HEK293 (cell line): ENCODE results near the gene STK10.

ENCODE experiments used
- CTCF ChIA-PET: fragments of 350-600 bp; formaldehyde crosslinking; extraction: SDS; loops from one replicate; lab custom pipeline; 2021; ENCODE audit warnings: antibody characterized with exemption; lab: Yijun Ruan, JAX
- POLR2A ChIA-PET: fragments of 300-600 bp; formaldehyde crosslinking; extraction: SDS; loops from one replicate; lab custom pipeline; 2020; ENCODE audit warnings: antibody characterized with exemption, inconsistent platforms; lab: Yijun Ruan, JAX
- H3K27ac ChIP-seq: fragments of 200-500 bp; sonication (Bioruptor generic); 2 replicates; pipeline ENCODE4 v1.5.1; 2014; ENCODE audit warnings: low read depth, low read length, control low read depth, inconsistent platforms; ENCODE audit errors: extremely low read depth
- H3K36me3 ChIP-seq, 2 experiments: fragments of 200-500 bp in 1 of 2; sonication (Bioruptor generic) in 1 of 2; 1 replicate in 1 of 2; 2 replicates in 1 of 2; pipeline ENCODE4 v1.5.1; 2014 to 2017; ENCODE audit warnings: inconsistent platforms in 2 of 2, low read length in 2 of 2; ENCODE audit not compliant: control insufficient read depth in 2 of 2, insufficient read depth in 1 of 2
- H3K4me1 ChIP-seq: fragments of 200-500 bp; sonication (Bioruptor generic); 2 replicates; pipeline ENCODE4 v1.5.1; 2014; ENCODE audit warnings: mild to moderate bottlenecking, low read length, inconsistent platforms; ENCODE audit not compliant: control insufficient read depth, insufficient read depth
- H3K4me3 ChIP-seq: 2 replicates; pipeline ENCODE4 v1.5.1; 2011; ENCODE audit warnings: low read depth, mild to moderate bottlenecking, control low read depth, low read length, moderate library complexity
- H3K9me3 ChIP-seq: fragments of 200-500 bp; sonication (Bioruptor generic); 2 replicates; pipeline ENCODE4 v1.5.1; 2014; ENCODE audit warnings: low read depth, low read length, inconsistent platforms; ENCODE audit not compliant: control insufficient read depth, insufficient read depth
- GLI4 ChIP-seq: fragments of 450-650 bp; formaldehyde crosslinking; IDR thresholded peaks from 2 replicates; pipeline ENCODE4 v1.5.1; 2016; ENCODE audit warnings: missing biosample characterization, missing genetic modification characterization
- HOXC10 ChIP-seq: sonication (generic); formaldehyde crosslinking; IDR thresholded peaks from 2 replicates; pipeline ENCODE4 v1.8.1; 2023; ENCODE audit warnings: mild to moderate bottlenecking, missing genetic modification reagents
- TSHZ1 ChIP-seq: fragments of 450-650 bp; formaldehyde crosslinking; IDR thresholded peaks from 2 replicates; pipeline ENCODE4 v1.5.1; 2016; ENCODE audit warnings: missing biosample characterization, missing genetic modification characterization, borderline replicate concordance
- ZFHX2 ChIP-seq: fragments of 450-650 bp; formaldehyde crosslinking; conservative IDR thresholded peaks from 2 replicates; pipeline ENCODE4 v1.5.1; 2016; ENCODE audit warnings: missing biosample characterization, missing genetic modification characterization
- ZNF157 ChIP-seq: fragments of 450-650 bp; formaldehyde crosslinking; IDR thresholded peaks from 2 replicates; pipeline ENCODE4 v1.5.1; 2016; ENCODE audit warnings: missing biosample characterization, missing genetic modification characterization
- ZNF23 ChIP-seq: fragments of 450-650 bp; formaldehyde crosslinking; IDR thresholded peaks from 2 replicates; pipeline ENCODE4 v1.5.1; 2016; ENCODE audit warnings: missing biosample characterization, missing genetic modification characterization, borderline replicate concordance
- ZNF302 ChIP-seq: fragments of 450-650 bp; formaldehyde crosslinking; IDR thresholded peaks from 2 replicates; pipeline ENCODE4 v1.5.1; 2016; ENCODE audit warnings: missing biosample characterization, missing genetic modification characterization, low read depth
- ZNF350 ChIP-seq: fragments of 450-650 bp; formaldehyde crosslinking; IDR thresholded peaks from 2 replicates; pipeline ENCODE4 v1.5.0; 2017; ENCODE audit warnings: missing biosample characterization, mild to moderate bottlenecking, missing genetic modification characterization
- ZNF530 ChIP-seq: fragments of 450-650 bp; formaldehyde crosslinking; IDR thresholded peaks from 2 replicates; pipeline ENCODE4 v1.5.1; 2016; ENCODE audit warnings: low read depth, missing biosample characterization, missing genetic modification characterization
- ZNF596 ChIP-seq: fragments of 450-650 bp; IDR thresholded peaks from 2 replicates; pipeline ENCODE4 v1.5.0; 2018; ENCODE audit warnings: missing biosample characterization, mild to moderate bottlenecking, missing genetic modification characterization, moderate library complexity
- ZNF600 ChIP-seq: fragments of 450-650 bp; formaldehyde crosslinking; IDR thresholded peaks from 2 replicates; pipeline ENCODE4 v1.5.1; 2016; ENCODE audit warnings: missing biosample characterization, missing genetic modification characterization
- ZNF629 ChIP-seq: fragments of 450-650 bp; formaldehyde crosslinking; IDR thresholded peaks from 2 replicates; pipeline ENCODE4 v1.5.1; 2017; ENCODE audit warnings: missing biosample characterization, missing genetic modification characterization
- ZNF776 ChIP-seq: fragments of 450-650 bp; formaldehyde crosslinking; IDR thresholded peaks from 2 replicates; pipeline ENCODE4 v1.5.0; 2017; ENCODE audit warnings: missing biosample characterization, missing genetic modification characterization, borderline replicate concordance
- ZNF791 ChIP-seq: fragments of 450-650 bp; formaldehyde crosslinking; IDR thresholded peaks from 2 replicates; pipeline ENCODE4 v1.5.1; 2016; ENCODE audit warnings: missing biosample characterization, missing genetic modification characterization
- TF ChIP-seq, protein P1 (sequence below): fragments of 450-650 bp; formaldehyde crosslinking; IDR thresholded peaks from 2 replicates; pipeline ENCODE4 v1.5.1; 2016; ENCODE audit warnings: missing biosample characterization, missing genetic modification characterization, borderline replicate concordance
- TF ChIP-seq, protein P2 (sequence below): IDR thresholded peaks from 2 replicates; pipeline ENCODE4 v1.6.1; 2011; ENCODE audit warnings: mild to moderate bottlenecking, low read depth, low read length, borderline replicate concordance
- TF ChIP-seq, protein P3 (sequence below): fragments of 450-650 bp; formaldehyde crosslinking; IDR thresholded peaks from 2 replicates; pipeline ENCODE4 v1.5.1; 2016; ENCODE audit warnings: missing biosample characterization, missing genetic modification characterization, low read depth
- TF ChIP-seq, protein P4 (sequence below): fragments of 450-650 bp; formaldehyde crosslinking; IDR thresholded peaks from 2 replicates; pipeline ENCODE4 v1.5.1; 2016; ENCODE audit warnings: missing biosample characterization, missing genetic modification characterization

The STK10 gene

DNA sequence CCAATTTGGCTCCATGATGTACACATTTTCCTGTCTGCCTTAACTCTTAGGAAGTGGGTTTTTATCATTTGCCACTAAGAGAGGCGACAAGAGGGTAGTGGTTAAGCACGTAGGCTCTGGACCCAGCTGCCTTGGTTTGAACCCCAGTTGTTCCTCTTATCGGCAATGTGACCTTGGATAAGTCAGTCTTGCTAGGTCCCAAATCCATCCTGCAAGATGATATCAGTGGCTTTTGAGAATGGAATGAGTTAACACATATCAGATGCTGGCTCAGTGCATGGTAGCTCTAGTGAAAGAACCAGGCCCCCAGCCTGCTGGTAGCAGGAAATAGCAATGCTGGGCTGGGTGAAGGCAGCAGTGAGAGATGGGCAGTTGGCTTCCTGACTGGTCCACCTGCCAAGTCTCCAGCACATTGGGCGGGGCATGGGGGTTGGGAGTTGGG, 72.5 kb downstream of the STK10 start (continued):
- TF ChIP-seq, protein P1, sequence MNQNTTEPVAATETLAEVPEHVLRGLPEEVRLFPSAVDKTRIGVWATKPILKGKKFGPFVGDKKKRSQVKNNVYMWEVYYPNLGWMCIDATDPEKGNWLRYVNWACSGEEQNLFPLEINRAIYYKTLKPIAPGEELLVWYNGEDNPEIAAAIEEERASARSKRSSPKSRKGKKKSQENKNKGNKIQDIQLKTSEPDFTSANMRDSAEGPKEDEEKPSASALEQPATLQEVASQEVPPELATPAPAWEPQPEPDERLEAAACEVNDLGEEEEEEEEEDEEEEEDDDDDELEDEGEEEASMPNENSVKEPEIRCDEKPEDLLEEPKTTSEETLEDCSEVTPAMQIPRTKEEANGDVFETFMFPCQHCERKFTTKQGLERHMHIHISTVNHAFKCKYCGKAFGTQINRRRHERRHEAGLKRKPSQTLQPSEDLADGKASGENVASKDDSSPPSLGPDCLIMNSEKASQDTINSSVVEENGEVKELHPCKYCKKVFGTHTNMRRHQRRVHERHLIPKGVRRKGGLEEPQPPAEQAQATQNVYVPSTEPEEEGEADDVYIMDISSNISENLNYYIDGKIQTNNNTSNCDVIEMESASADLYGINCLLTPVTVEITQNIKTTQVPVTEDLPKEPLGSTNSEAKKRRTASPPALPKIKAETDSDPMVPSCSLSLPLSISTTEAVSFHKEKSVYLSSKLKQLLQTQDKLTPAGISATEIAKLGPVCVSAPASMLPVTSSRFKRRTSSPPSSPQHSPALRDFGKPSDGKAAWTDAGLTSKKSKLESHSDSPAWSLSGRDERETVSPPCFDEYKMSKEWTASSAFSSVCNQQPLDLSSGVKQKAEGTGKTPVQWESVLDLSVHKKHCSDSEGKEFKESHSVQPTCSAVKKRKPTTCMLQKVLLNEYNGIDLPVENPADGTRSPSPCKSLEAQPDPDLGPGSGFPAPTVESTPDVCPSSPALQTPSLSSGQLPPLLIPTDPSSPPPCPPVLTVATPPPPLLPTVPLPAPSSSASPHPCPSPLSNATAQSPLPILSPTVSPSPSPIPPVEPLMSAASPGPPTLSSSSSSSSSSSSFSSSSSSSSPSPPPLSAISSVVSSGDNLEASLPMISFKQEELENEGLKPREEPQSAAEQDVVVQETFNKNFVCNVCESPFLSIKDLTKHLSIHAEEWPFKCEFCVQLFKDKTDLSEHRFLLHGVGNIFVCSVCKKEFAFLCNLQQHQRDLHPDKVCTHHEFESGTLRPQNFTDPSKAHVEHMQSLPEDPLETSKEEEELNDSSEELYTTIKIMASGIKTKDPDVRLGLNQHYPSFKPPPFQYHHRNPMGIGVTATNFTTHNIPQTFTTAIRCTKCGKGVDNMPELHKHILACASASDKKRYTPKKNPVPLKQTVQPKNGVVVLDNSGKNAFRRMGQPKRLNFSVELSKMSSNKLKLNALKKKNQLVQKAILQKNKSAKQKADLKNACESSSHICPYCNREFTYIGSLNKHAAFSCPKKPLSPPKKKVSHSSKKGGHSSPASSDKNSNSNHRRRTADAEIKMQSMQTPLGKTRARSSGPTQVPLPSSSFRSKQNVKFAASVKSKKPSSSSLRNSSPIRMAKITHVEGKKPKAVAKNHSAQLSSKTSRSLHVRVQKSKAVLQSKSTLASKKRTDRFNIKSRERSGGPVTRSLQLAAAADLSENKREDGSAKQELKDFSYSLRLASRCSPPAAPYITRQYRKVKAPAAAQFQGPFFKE (tag by site-specific recombination): no peak
- TF ChIP-seq, protein P2, sequence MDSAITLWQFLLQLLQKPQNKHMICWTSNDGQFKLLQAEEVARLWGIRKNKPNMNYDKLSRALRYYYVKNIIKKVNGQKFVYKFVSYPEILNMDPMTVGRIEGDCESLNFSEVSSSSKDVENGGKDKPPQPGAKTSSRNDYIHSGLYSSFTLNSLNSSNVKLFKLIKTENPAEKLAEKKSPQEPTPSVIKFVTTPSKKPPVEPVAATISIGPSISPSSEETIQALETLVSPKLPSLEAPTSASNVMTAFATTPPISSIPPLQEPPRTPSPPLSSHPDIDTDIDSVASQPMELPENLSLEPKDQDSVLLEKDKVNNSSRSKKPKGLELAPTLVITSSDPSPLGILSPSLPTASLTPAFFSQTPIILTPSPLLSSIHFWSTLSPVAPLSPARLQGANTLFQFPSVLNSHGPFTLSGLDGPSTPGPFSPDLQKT: no peak
- TF ChIP-seq GLI4 (tag by site-specific recombination) (no peak), ZNF350 (tag by site-specific recombination) (no peak), ZNF23 (tag by site-specific recombination) (no peak), ZNF776 (tag by site-specific recombination) (no peak)

DNA sequence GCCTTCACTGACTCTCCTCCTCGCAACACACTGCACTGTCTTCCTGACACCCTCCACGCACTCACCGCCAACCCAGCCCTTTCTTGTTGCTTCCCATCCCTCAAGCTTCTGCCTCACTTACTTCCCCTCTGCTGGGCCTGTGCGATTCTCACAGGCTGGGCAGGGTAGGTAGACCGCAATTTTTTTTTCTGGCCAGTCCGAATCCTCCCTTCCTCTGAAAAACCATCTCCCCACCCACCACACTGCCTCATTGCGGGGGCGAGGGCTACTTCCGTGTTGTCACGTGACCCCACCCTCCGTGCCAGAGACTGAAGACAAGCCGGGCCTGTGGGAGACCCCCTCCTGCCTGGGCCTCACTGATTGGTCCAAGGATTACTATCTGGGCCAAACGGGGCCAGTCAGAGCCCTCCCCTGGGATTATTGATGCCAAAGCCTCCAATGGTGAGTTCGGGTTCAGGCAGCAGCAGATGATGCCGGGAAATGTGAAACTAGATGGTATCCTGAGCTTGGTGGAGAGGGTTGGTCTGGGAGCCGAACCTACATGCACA, 73.1 kb downstream of the STK10 start:
- POLR2A ChIA-PET: no interaction called here
- CTCF ChIA-PET: interaction anchor here (0.6 to 1.1 kb wide), 3 partner anchors 8 to 73 kb away, joined by 3 to 5 read pairs (median 4); partner anchors contain the start of gene STK10
- peaks cover 16% of the 10 kb centered on the region; the same call in 1 of the 2 replicates for H3K4me1 ChIP-seq

GRCh38 chr5:172113036-172113435, 75.0 kb downstream of the STK10 start:
- H3K4me1 ChIP-seq: peaks cover 16% of the 10 kb centered on the region; the same call in 1 of the 2 replicates
- ChIA-PET POLR2A (no interaction called here), CTCF (no interaction called here)
- no peak overlapping the region for H3K27ac ChIP-seq
- peaks cover 0 to 8% of the 10 kb centered on the region in 2 experiments; a peak in 2 of 3 replicates for H3K36me3 ChIP-seq
- H3K4me3 ChIP-seq: no peak overlapping the region
- H3K9me3 ChIP-seq: no peaks in the 10 kb centered on the region
- TF ChIP-seq, protein P3, sequence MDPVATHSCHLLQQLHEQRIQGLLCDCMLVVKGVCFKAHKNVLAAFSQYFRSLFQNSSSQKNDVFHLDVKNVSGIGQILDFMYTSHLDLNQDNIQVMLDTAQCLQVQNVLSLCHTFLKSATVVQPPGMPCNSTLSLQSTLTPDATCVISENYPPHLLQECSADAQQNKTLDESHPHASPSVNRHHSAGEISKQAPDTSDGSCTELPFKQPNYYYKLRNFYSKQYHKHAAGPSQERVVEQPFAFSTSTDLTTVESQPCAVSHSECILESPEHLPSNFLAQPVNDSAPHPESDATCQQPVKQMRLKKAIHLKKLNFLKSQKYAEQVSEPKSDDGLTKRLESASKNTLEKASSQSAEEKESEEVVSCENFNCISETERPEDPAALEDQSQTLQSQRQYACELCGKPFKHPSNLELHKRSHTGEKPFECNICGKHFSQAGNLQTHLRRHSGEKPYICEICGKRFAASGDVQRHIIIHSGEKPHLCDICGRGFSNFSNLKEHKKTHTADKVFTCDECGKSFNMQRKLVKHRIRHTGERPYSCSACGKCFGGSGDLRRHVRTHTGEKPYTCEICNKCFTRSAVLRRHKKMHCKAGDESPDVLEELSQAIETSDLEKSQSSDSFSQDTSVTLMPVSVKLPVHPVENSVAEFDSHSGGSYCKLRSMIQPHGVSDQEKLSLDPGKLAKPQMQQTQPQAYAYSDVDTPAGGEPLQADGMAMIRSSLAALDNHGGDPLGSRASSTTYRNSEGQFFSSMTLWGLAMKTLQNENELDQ (tag by site-specific recombination): no peak
- TF ChIP-seq, protein P4, sequence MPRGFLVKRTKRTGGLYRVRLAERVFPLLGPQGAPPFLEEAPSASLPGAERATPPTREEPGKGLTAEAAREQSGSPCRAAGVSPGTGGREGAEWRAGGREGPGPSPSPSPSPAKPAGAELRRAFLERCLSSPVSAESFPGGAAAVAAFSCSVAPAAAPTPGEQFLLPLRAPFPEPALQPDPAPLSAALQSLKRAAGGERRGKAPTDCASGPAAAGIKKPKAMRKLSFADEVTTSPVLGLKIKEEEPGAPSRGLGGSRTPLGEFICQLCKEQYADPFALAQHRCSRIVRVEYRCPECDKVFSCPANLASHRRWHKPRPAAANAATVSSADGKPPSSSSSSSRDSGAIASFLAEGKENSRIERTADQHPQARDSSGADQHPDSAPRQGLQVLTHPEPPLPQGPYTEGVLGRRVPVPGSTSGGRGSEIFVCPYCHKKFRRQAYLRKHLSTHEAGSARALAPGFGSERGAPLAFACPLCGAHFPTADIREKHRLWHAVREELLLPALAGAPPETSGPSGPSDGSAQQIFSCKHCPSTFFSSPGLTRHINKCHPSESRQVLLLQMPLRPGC: no peak
- TF ChIP-seq GLI4 (tag by site-specific recombination) (no peak), ZNF596 (tag by site-specific recombination) (no peak), ZNF302 (no peak), ZNF600 (tag by site-specific recombination) (no peak), ZNF791 (tag by site-specific recombination) (no peak), ZNF157 (no peak), ZNF629 (tag by site-specific recombination) (no peak), TSHZ1 (tag by site-specific recombination) (no peak), ZNF530 (no peak)

More for the DNA sequence above, 73.1 kb downstream of the STK10 start:
- TF ChIP-seq HOXC10 (no peak), ZFHX2 (tag by site-specific recombination) (peak; percentile 17; the same call in 1 of the 2 replicates)
- Histone ChIP-seq H3K9me3 (no peaks in the 10 kb centered on the region), H3K36me3 (peaks cover 0 to 8% of the 10 kb centered on the region in 2 experiments; a peak in 2 of 3 replicates), H3K27ac (no peak overlapping the region), H3K4me3 (no peak overlapping the region)
